Right renal cortex interstitium (tissue), 3 donors: ENCODE results near the gene ADCY10. TPM values are rescaled to one million over a fixed set of nuclear protein-coding genes. Genes with fewer than 3 reads are reported as not detected.
"Not testable (repeated sequence)": the region's sequence is repeated elsewhere in the genome, so short reads cannot be mapped to it uniquely, and the experiment has no call there.

Source experiments
- DNase-seq, 3 donors: peaks; one replicate each; pipeline ENCODE4 v3.0.0-alpha.2; 2013; ENCODE audit warnings: low read depth in 3 of 3, low spot score in 2 of 3
- polyA plus RNA-seq, 3 donors: library from polyadenylated mRNA; unstranded; fragments of 120-200 nt; gene quantifications; one replicate each; pipeline ENCODE4 v1.2.1, GENCODE V29; 2013; ENCODE audit not compliant: insufficient read length in 3 of 3

The ADCY10 gene
- polyA plus RNA-seq, 3 donors: 0.31 to 0.44 (median 0.35) TPM

DNA sequence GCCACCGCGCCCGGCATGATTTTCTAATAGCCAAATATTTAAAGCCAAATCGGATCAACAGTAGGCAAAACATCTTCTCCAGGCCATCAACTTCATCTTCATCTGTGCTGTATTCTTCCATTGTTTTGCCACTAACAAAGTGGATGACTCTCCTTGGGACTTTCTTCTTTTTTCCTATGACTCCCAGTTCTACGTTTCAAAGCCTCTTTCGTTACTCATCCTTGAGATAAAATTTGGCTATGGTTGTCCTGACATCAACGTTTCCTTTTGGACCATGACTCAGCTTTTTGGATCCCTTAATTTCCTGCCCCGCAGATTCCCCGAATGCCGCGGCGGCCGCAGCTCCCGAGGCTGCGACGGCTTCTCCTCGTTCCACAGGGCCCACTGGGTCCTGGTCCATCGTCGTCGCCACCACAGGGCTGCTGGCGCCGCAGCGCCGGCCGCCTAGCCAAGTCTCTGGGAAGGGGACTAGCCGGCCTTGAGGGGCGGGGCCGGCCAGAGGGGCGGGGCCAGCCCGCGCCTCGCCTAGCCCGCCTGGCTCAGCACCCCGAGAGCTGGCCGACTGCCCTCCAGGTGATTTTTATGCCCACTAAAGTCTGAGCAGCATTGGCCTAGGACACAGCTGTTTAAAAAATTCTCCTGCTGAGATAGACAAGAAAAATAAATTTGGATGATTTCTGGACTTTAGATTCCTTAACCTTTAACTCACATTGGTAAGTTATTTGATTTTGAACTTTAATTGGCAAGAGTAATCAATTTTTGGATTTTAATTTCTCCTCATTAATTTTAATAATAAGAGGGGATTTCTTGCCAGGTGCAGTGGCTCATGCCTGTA is 93.9 kb downstream of the ADCY10 start:
- DNase-seq: peak in 1 of 3 donors; percentile 19

- no peak for DNase-seq
Measured at GRCh38 chr1:167815650-167816049, 98.3 kb downstream of the ADCY10 start.

GRCh38 chr1:167812972-167813371 is 101.0 kb downstream of the ADCY10 start:
- no peak for DNase-seq

DNA sequence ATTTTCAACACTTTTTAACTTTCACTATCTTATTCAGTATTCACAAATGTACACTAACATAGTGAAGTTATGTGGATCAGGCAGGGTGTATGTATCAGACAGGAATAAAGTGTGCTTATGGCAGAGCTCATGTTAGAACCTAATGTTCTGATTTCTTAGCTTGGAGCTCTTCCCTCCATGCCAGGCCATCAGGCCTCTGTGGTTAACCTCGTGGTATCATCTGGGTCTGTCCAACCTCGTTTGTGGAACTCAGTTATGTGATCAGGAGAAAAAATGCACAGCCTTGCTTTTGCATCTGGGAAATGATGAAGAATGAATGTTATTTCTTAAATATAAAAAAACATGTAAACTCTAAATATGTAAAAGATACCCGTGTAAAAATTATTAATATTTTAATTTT is 105.2 kb downstream of the ADCY10 start:
- DNase-seq: no peak

- no peak for DNase-seq
Measured at GRCh38 chr1:167808104-167808503, 105.8 kb downstream of the ADCY10 start.

- not testable (repeated sequence) for DNase-seq
Measured at GRCh38 chr1:167806676-167807075, 107.3 kb downstream of the ADCY10 start.

DNA sequence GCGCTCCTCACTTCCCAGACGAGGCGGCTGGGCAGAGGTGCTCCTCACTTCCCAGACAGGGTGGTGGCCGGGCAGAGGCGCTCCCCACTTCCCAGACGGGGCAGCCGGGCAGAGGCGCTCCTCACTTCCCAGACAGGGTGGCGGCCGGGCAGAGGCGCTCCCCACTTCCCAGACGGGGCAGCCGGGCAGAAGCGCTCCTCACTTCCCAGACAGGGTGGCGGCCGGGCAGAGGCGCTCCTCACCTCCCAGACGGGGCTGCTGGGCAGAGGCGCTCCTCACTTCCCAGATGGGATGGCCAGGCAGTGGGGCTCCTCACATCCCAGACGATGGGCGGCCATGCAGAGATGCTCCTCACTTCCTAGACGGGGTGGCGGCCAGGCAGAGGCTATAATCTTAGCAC is 107.7 kb downstream of the ADCY10 start:
- DNase-seq: not testable (repeated sequence)

GRCh38 chr1:167805041-167805556 is 108.8 kb downstream of the ADCY10 start:
- no peak for DNase-seq

- peak in 2 of 3 donors; percentile 55 to 63 for DNase-seq
Measured at GRCh38 chr1:167803358-167804207, 110.4 kb downstream of the ADCY10 start.

DNA sequence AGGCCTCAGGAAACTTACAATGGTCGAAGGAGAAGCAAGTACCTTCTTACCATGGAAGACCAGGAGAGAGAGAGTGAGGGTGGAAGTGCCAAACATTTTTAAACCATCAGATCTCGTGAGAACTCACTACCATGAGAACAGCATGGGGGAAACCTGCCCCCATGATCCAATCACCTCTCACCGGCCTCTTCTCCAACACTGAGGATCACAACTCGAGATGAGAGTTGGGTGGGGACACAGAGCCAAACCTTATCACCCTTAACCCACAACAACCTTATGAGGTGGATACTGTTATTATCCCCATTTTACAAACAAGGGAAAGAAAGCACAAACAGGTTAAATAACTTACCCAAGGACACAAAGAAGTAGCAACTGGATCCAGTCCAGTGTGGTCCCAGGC is 111.7 kb downstream of the ADCY10 start:
- DNase-seq: no peak

DNA sequence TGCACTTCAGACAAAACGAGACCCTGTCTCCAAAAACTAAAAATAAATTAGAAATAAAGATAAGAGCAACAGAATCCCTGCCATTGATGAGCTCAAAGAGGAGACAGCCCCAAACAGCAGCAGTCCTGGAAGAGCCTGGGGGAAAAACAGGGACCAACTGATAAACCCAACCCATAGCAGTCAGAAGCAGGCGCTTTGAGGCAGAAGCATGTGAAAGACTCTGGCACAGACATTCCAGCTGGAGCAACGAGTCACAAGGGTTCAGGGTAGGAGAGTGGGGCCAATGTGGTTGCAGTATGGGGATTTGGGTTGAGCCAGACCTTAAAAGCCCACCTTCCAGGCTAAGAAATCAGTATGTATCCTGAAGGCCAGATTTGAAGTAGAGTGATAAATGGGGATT is 113.7 kb downstream of the ADCY10 start:
- DNase-seq: no peak

DNA sequence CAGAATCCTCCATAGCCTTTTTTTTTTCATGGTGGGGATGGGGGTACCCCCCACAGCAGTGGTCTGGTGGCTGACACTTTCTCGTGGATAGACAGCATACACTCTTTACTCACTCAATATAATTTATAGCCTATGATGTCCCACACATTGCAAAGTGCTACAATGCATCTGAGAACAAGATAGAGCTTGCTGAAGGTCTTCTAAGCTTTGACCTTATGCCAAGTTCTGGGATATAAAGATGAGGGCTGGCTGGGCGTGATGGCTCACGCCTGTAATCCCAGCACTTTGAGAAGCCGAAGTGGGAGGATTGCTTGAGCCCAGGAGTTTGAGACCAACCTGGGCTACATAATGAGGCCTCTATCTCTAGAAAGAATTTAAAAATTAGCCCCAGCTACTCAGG is 114.2 kb downstream of the ADCY10 start:
- no peak for DNase-seq

DNA sequence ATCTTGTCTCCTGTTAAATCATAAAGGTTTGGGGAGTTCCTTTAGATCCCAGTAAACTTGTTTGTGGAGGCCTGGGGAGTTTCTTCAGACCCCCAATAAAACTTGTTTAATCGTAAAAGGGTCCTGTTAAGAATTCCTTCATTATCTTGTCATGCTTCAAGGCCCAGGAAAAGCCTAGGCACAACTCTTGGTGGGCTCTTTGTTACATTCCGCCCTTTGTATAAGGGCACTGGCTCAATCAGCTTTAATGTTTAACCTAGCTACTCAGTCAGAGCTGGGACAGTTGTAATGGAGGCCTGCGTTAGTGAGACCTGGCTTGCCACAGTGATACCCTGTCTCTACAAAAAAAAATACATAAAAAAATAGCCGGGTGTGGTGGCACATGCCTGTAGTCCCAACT is 115.0 kb downstream of the ADCY10 start:
- DNase-seq: no peak

DNA sequence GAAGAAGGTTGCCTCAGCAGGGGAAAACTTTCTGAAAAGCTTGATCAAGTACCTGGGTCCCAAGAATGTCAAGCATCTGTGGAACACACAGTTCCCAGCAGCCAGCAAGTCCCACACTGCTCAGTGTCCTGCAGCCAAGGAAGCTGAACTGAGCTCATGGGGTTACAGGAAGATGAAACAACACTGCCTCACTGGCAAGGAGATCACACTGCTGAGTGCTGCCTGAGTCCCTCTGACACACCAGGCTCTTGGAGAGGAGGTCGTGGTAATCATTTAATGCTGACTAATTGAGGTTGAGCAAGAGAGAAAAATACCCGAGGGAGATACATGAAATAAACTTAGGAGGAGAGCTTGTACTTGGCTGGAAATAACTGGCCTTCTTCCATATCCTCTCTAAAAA is 116.9 kb downstream of the ADCY10 start:
- DNase-seq: no peak

DNA sequence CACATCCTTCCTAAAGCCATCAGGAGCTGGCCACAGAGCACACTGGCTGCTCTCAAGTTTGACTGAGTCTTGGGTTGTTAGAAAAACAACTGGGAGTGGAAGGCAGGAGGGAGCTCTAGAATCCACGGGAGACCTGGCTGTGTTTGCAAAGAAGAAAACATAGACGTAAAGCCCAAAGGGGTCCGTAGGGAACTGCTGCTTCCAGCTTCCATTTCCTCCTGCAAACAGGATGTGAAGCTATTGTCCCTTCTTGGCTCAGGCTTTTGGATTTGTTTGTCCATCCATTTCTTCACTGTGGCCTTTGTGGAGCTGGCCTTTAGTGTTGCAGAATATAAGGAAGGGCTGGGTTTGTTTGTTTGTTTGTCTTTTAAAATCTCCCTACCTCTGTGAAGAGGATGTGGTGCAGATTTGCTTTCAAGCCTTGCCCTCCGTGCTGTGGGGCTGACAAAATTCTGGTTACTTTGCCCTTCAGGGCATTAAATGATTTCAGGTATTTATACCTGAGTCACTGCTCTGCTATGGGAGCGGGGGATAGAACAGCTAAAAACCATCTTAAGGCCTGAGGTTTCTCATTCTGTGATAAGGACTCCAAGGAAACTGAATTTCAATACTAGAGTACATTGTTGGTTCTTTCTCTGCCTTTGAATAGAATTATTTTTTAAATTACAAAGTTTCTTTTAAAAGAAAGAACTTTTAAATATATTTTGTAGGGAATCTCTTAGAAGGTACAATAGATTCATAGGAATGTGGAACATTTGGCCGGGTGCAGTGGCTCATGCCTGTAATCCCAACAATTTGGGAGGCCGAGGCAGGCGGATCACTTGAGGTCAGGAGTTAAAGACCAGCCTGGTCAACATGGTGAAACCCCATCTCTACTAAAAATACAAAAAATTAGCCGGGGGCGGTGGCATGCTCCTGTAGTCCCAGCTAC is 117.9 kb downstream of the ADCY10 start:
- DNase-seq: no peak

GRCh38 chr1:167794043-167794442 is 119.9 kb downstream of the ADCY10 start:
- DNase-seq: no peak

DNA sequence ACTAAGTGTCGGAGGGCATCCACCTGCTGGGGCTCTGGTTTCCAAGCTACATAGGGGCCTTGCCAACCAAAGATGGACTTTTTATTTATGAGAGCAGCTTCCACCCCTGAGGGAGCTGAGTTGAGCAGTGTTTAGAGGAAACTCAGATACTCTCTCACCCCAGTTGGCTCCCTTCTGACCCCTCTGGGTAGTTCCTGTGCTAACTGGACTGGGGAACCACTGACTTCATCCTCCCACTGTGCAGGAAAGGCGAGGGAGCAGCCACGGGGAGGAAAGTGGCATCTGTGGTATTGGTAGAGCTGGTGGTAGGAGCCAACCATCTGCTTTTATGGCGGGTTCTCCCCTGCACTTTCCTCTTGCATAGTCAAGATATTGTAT is 121.8 kb downstream of the ADCY10 start:
- DNase-seq: no peak

DNA sequence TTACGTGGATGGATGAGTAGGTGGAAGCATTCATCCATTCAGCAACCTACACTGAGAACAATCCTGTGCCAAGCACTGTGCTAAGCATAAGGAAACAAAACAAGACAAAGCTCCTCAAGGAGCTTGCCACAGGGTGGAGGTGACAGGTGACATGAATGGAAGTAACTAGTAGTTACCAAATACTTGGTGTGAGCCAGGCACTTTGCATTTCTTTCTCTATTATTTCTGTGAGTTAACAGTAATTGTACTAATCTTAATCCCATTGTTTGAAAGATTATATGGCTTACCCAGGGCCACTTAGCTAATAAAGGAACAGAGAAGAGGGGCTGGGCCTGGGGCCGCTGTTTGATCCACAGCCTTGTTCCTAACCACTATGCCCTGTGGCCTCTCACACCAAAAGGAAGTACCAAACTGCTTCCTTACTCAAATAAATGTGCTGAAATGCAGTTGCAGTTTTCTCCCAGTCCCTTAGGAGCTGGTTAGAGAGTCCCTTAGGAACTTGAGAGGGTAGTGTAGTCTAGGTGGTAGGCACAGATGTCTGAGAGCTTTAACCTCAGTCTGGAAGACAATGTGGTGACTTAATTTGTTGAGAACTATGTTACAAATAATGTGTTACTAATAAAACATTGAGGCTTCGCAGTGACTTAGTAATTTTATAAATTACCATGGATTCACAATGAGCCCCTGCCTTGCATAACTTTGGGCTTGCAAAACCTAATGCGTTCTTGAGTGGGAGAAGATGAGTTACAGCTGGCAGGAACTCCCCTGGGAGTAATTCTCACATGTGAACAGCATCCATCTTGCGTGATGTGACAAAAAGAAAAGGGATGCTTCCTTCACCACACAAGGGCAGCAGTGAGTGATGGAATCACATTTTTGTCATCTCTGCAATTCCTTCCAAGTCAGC is 122.4 kb downstream of the ADCY10 start:
- DNase-seq: no peak

DNA sequence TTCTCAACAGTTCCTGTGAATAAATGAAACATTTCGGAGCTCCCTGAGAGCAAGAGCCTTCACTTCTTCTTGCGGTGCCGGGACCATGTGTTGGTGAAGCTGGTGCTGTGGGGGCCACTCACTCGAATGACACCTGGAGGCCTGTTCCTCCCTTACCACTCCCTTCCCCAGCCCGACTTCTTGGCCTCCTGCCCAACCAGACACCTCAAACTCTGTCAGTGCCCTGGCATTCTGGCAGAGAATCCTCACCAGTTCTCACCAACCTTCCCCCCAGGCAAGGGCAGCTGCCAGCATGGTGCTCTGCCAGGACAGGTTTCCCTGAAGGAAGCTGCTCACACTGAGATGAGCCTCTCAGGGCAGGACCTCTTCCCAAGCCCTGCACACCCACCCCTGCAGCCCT is 123.8 kb downstream of the ADCY10 start:
- DNase-seq: no peak

GRCh38 chr1:167789501-167789900 is 124.4 kb downstream of the ADCY10 start:
- DNase-seq: no peak
